Stimulated activated CD8-positive, alpha-beta memory T cell treated with anti-CD3 and anti-CD28 coated beads, Interleukin-15, amount 100 ng/mL, for 1 hour (primary cell): Measurements from ENCODE around the gene BCAS3.
"Not testable (repeated sequence)": the region's sequence is repeated elsewhere in the genome, so short reads cannot be mapped to it uniquely, and the experiment has no call there.

Experiments used
- DNase-seq: peaks from one replicate; pipeline ENCODE4 v3.0.0-alpha.2; 2020; ENCODE audit warnings: low read depth

BCAS3 gene

GRCh38 chr17:61425682-61426481, 748.2 kb downstream of the BCAS3 start:
- no peak for DNase-seq

- no peak for DNase-seq
Measured at GRCh38 chr17:61426482-61427304, 749.0 kb downstream of the BCAS3 start.

- DNase-seq = no peak
Measured at GRCh38 chr17:61427567-61427966, 749.9 kb downstream of the BCAS3 start.

- no peak for DNase-seq
Measured at GRCh38 chr17:61429274-61429673, 751.6 kb downstream of the BCAS3 start.

GRCh38 chr17:61429831-61430230, 752.2 kb downstream of the BCAS3 start:
- DNase-seq = not testable (repeated sequence)

GRCh38 chr17:61431594-61432311, 754.1 kb downstream of the BCAS3 start:
- DNase-seq = no peak

- DNase-seq = no peak
Measured at GRCh38 chr17:61436273-61436672, 758.6 kb downstream of the BCAS3 start.

GRCh38 chr17:61436995-61437704, 759.5 kb downstream of the BCAS3 start:
- no peak for DNase-seq

GRCh38 chr17:61440697-61441096, 763.0 kb downstream of the BCAS3 start:
- DNase-seq = no peak

- not testable (repeated sequence) for DNase-seq
Measured at GRCh38 chr17:61441507-61441906, 763.9 kb downstream of the BCAS3 start.

- no peak for DNase-seq
Measured at GRCh38 chr17:61442136-61442775, 764.6 kb downstream of the BCAS3 start.
